ENCODE data around the gene NPEPPS. TPM values are rescaled to one million over a fixed set of nuclear protein-coding genes. Genes with fewer than 3 reads are reported as not detected.

The NPEPPS gene
- total RNA-seq, 1 experiment from 2014 or later, result 137 TPM

Other genes starting within 250 kb of the NPEPPS start
- gene EFCAB13, start 207.2 kb upstream of the NPEPPS start, total RNA-seq (2021; ENCODE audit: unreplicated experiment), result 7.1 TPM
- gene KPNB1, start 118.8 kb downstream of the NPEPPS start, total RNA-seq (2021; ENCODE audit: unreplicated experiment), result 666 TPM
- 12.0 TPM for gene TBKBP1, start 163.1 kb downstream of the NPEPPS start, total RNA-seq (2021; ENCODE audit: unreplicated experiment)
- gene TBX21, start 202.1 kb downstream of the NPEPPS start, total RNA-seq (2021; ENCODE audit: unreplicated experiment), result 0.10 TPM

Measured in Panc1 (cell line).